Right kidney (tissue), 1 donor: Measurements from ENCODE around the gene PCNX2.

ENCODE experiments used
- DNase-seq: peaks from one replicate; pipeline ENCODE4 v3.0.0-alpha.2; 2016

Gene PCNX2

DNA sequence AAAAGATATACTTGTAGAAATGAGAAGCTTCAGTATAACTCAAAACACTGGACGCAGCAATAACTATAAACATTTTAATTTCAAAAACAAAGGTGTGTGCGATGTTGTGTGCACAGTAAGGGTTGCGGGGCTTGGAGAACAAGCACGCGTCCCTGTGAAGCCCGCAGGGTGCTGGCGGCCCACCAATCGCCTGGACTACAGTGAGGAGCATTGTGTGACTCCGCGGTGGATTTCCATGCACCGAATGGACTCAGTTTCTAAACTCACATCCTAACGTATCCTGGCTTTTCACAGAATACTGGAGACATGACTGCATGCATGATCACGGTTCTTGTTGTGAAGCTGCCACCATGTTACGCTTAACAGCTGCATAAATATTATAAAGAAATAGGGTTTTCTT is 312.1 kb downstream of the PCNX2 start:
- DNase-seq: no peak

DNA sequence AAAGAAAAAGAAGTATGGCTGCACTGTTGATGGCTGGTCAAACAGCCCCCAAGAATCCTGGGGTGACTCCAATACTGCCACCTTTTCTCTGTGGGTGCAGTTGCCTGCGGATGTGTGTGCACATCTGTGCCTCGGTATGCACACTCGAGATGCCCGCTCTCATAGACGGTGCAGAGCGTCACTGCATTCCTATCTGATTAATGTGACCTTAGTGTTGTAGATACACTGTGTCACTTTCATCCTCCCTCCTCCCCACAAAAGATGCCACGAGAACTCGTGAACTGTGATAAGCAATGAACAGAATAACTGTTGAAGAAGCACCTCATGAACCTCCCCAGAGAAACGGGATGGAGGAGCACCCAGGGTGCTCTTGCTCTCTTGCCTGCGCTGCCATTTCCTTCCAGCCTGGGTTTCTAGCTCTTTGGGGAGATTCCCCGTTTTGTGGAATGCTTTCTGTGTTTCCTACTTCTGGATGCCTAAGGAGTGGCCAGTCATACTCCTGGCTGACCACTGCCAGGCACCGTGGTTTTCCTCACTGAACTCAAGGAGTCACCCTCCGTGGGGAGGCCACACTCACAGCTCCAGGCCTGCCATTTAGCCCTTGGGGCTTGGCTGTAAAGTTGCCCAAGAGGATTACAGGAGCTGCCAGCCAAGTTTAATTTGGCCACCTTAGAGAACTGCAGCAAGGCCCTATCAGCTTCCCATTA is 313.1 kb downstream of the PCNX2 start:
- DNase-seq: no peak

DNA sequence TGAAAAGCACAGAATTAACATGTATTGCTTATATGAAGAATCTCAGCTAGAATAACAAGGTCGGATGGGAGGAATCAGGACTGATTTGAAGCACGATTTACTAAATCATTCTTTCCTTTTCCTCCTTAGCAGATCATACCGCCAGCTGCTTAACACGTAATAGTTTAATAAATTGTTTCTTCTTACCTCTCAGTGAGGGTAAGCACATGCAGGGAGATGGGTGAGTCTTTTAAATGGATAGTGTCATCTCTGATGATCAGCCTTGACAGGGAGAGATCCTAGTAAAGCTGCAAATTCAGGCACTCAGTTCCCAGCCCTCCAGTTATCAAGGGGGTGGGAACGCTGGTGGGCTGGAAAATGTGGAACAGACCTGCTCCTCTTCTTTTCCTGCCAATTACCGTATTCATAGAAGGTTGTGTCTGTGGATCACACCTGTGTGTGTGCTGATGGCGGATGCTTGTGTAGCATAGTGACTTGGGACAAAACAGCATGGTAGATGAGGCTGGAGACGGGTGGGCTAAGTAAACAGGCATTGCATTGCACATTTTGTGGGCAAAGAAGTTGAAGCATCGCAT is 314.5 kb downstream of the PCNX2 start:
- DNase-seq: no peak

DNA sequence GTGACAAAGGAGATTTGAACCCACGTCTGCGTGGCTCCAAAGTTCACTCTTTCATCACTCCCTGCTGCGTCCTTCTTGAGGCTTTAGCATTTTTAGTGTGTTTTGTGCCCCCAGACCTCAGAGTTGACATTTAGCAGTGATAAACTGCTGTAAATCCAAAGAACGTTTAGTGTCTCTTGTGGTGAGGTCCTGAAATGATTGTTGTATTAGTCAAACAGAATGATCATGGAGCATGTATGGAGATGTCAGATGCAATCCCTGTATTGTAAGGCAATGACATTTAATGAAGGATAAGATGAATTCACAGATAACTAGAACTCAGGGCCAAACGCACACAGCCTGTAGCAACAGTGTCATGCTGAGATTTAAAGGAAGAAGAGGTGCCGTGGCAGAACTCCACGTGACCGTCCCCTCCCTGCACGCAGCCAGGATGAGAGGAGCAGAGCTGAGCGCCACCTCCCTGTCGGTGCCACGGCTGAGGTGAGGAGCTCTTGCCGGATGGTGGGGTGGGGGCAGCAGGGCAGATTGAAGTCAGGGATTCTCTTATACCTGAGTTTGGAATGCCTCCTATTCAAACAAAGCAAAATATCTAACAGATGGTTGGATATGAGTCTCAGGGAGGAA is 315.1 kb downstream of the PCNX2 start:
- no peak for DNase-seq

DNA sequence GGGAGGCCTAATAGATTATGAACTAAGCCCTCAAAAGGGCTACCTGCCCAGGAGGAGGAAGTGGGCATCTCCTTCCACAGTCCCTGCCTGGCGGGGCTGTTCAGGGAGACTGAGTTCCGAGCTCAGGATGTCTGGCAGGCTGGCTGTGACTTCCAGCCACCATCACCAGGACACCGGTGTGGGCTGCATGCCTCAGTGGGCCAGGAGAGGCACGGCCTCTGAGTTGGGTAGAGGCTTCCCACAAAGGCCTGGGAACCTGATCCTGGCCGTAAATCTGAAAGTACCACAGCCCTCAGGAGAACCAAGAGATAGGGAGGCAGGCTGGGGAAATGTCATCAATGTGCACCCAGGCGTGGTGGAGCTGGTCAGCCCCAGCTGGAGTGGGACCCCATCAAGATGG is 316.0 kb downstream of the PCNX2 start:
- DNase-seq: no peak

DNA sequence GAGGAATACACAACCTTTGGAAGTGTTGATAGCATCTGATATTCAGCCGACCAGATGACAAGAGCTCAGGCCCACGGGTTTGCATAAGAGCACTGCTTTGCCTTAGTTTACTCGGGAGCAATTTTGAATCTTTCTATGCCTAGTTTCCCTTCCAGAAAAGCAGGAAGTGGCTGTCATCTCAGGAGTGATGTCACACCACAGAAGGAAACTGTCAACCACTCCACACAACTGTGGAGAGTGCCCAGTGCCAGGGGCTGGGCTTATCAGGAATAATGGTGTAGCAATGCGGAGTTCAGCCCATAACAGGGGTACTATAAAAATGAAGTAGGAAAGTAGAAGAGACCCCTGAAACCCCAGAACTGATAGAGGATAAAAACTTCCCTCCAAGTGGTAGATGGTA is 316.7 kb downstream of the PCNX2 start:
- DNase-seq: no peak

DNA sequence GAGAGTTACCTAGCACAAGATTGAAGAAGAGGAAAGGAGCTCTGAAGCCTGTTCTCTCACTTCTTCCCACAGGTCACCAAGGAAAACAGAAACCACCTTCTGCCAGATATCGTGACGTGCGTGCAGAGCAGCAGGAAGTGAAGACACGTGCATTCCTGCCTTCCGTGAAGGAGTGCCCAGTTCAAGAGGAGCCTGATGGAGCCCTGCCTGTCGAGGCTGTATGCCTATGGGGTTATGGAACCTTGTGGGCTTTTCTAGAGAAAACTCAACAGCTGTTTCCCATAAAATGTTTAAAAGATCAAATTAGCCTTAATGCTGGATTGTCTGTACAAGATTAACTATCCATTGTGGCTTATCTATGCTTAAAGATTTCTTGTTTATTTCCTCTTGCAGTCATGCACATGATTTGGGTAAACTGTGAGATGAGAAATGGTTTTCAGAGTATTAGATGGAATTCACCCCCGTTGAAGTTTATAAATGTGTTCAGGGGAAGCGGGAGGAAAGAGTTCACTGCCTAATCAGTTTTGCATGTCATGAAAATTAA is 317.4 kb downstream of the PCNX2 start:
- no peak for DNase-seq

DNA sequence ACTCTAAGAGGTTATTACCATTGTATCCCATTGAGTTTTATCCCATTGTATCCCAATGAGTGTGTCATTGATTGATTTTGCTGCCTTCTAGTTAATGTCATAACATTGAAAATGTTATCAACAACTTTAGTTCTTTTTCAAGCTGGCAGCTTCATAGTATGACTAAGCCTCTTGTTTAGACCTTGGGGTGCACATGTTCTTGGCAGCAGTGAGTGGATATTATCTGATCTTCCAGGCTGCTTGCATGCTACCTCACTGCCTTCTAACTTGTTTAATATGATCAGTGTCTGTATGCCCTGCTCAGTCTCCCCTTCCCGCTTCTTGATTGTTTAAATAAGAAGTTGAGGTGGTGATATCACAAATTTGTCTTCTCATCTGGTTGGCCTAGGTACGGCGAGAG is 320.6 kb downstream of the PCNX2 start:
- DNase-seq: no peak

DNA sequence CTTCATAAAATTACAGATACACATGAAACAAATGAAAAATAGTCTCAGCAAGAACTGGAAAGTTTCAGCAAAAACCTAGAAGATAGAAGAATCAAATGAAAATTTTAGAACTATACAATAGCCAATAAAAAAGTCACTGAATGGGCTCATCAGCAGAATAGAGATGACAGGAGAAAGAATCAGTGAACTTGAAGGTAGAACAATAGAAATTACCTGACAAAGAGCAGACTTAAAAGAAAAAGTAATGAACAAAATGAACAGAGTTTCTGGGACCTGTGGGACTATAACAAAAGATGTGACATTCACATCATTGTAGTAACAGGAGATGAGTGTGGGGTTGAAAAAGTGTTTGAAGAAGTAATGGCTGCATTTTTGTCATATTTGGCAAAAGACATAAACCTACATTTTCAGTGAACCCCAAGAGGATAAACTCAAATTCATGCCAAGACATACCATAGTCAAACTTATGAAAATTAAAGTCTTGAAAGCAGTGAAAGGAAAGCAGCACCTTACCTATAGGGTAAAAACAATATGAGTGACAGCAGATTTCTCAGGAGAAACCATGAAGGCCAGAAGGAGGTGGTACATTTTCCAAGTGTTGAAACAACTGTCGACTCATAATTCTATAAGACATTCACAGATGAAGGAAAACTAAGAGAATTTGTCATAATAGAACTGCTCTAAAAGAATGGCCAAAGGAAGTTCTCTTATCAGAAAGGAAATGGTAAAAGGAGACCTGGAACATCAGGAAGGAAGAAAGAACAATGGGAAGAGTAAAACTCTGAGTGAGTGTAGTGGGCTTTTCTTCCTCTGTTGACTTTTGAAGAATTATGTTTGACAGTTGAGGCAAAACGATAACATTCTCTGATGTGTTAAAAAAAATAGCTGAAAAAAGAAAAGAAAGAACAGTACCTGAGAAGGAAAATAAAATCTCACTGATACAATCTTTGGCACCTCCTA is 321.6 kb downstream of the PCNX2 start:
- DNase-seq: no peak

DNA sequence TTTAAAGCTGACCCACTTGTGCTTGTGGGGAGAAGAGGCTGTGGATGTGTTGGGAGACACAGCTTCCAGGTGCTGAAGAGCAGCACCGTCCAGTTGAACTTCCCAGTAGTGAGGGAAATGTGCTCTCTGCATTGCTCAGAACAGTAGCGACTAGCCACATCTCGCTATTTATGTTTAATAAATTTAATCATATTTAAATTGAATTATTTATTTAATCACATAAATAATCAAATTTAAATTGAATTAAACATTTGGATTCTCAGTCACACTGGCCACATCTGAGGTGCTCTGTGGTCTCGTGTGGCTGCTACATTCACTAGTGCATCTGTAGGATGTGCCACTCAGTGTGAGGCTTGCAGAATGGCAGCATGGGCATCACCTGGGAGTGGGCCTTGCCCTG is 325.0 kb downstream of the PCNX2 start:
- DNase-seq: no peak

DNA sequence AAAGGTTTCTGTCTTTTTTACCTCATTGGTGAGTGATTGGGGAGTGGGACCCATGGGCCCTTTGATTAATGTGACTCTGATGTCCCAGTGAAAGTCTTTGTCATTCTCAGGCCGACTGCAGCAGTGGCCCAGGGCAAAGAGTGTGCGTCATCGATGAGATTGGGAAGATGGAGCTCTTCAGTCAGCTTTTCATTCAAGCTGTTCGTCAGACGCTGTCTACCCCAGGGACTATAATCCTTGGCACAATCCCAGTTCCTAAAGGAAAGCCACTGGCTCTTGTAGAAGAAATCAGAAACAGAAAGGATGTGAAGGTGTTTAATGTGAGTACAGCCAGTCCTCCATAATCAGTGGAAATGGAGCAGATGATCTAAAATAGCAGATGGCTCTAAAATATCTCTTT is 325.7 kb downstream of the PCNX2 start:
- DNase-seq: no peak

DNA sequence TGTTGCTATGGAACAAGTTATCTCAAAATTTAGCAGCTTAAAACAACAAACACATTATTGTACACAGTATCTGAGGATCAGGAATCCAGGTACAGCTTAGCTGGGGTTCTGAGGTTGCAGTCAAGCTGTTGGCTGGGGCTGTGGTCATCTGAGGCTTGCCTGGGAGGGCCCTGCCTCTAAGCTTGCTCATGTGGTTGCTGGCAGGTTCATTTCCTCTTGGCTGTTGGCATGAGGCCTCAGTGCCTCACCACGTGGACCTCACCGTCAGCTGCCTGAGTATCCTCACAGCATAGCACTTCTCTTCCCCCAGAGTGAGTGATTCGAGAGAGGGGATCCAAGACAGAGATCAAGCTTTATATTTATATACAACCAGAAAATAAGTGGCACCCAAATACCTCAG is 326.6 kb downstream of the PCNX2 start:
- DNase-seq: no peak

DNA sequence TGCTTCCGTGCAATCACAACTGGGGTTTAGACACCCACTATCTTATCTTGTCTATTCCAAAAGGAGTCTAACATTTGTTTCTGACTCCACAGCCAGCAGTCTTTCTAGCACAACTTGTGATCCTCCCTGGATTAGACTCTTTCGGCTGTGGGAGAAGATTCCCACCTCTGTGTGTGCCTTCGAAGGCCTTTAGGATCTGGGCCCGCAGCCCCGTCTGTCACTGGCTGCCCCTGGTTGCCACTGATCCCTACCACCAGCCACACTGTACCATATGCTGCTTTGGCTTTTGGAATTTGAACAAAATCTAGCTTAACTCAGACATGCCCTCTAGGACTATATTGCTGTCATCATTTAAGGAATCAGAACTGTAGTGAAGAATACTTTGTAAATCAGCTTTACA is 327.1 kb downstream of the PCNX2 start:
- DNase-seq: no peak

DNA sequence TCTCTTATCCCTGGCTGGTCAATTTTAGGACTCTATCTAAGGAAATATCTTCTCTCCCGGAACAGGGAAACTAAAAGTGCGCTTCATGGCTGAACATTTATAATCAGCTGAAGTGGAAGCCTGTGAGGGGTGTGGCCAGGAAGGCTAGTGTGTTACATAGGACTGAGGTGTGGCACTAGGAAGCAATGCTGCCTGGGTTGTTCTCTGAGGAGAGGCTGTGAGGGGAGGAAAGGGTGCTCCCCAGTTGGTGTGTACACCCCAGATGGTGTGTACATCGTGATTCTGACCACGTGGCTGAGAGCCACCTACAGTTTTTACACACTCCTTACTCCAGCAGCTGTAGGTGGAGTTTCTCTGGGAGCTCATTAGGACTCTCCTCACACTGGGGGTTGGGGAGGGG is 328.9 kb downstream of the PCNX2 start:
- DNase-seq: no peak

DNA sequence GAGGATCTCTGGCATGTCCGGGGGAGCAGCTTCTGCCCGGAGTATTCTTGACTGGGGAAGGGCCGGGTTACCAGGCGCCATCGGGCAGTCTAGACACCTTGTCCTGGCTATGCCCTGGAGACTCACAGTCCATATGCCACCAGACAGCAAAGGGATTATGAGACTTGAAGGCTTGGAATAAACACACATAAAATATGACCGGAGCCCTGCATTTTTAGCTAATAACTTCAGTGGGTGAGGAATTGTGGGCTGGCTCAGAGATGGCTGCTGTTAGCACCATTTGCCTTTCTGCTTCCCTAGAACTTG is 329.7 kb downstream of the PCNX2 start:
- no peak for DNase-seq

DNA sequence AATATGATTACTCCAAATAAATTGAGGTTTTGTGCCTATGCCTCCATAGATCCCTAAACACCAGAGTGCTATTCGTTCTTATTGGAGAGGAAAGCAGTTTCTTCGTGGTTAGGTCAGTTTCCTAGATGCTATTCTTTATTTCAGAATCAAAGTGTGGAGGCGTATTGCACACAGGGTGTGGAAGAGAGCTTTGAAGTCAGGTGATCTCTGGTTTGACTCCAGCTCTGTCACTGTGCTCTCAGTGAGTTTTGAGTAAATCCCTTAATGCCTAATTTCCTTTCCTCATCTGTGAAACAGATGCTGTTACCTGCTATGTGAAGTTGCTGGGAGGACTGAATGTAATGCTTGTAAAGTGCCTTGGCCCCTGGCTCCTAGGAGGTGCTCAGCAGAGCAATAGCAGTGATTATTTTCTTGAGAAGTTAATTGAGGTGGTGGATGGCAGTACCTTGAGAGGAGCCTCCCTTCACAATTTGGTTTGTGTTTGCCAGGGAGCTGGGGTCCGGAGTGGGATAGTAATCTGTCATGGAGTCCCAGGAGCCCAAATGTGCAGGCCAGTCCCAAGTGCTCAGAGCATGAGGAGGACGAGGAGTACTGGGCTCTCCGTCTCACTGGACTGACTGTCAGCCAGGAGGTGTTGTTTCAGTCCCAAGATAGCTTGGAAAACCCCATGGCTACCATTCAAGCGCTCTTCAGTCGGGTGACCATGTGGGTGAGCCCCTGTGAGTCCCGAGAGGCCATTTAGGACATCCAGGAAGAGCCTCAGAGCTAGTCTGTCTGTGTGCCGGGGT is 330.2 kb downstream of the PCNX2 start:
- no peak for DNase-seq

DNA sequence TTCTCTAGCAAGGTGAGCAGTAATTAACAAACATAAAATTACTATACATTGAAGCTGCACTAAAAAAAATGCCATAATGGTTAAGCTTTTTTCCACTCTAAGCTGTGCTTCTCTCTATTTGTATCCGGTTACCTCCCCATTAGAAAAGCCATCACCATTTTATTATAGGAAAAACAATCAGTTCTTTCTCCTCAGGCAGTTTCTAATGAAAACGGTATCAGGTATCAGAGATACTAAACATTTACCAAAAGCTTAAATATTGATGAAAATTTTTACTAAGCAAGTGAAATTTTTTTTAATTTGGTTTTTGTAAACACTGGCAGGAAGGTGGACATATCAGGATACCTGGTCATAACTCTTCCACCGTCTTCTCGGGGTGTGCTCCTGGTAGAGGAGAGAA is 330.9 kb downstream of the PCNX2 start:
- DNase-seq: no peak

DNA sequence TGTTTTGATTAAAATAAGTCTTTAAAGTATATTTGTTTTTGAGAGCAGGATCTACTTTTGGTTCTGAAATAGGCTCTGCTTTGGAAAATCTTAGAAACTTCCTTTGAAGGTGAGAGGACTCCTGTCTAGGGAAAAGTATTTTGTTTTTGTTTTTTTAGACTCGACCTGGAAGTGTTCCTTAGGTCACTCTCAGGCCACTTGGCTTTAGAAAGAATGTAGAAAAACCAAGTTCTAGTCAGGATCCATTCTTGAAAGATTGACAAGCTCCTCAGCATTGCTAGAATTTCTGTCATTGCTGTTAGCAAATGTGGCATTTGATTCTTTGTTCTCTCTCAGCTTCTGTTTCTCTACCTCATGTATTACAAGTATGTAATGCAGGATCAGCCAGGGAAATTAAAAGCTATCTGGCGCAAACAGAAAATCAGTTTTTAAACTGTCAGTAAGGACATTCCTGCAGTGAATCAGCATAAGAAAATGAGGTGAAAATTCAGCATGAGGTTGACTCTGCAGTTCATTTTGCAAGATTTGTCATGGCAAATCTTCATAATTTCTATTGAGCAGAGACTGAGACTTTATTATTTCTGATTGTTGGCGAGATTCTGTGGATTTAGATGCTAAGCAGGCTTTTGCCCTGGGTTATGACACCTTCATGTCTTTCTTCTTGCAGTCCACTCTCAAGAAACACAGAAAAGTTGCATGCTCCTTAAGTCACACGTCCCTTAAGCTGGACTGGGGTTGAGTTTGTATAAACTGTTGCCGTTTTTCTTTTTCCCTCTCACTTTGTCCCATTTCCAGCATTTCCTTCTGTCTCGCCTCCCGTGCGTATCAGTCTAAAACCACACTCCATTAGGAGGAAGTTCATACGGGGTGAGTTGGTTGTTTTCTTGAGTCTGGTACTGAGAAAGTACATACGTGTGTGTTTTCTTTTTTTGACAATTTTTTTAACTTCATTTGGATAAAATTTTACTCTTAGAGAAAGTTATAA is 332.5 kb downstream of the PCNX2 start:
- no peak for DNase-seq

DNA sequence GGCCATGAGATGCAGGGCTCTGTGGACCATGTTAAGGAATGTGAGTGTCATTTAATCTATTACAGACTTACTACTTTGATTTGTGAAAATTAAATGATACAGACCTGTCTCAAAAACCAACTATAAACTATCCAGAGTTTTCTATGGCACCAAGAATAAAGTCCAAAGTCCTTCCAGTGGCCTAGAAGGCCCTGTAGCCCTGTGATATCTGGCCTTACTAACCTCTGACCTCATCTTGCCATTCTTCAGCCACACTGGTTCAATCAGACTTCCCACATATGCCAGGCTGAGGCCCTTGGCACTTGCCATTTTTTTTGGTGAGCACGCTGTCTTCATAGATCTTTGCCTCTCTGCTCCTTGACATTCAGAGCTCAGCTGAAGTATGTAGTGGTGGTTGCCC is 337.5 kb downstream of the PCNX2 start:
- no peak for DNase-seq

DNA sequence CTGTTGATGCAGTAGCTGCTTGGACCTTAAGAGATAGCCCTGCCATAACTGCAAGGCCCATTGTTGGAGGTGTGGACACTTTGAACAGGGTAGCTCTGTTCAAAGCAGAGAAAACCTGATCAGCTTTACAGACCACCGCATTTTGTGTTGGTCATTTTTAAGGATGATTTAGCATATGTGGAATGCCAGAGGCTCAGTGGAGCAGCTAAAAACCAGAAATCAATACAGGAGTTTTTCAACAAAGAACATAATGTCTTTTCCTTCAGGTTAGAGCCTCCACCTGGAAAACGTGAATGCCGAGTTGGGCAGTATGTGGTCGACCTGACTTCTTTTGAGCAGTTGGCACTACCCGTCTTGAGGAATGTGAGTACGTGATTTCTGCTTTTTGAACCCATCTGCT is 339.4 kb downstream of the PCNX2 start:
- no peak for DNase-seq
